Erythroblast (primary cell): Measurements from ENCODE around the gene WDR7.

Experiments used
- DNase-seq, 2 experiments: peaks; one replicate each; lab custom pipeline; 2025; lab: John Stamatoyannopoulos, UW
- GATA1 ChIP-seq: IDR thresholded peaks from 2 replicates; pipeline ENCODE4 v1.6.1; 2011; ENCODE audit warnings: low read depth, mild to moderate bottlenecking, control low read depth, low read length, moderate library complexity
- POLR2A ChIP-seq: IDR thresholded peaks from 2 replicates; pipeline ENCODE4 v1.6.1; 2011; ENCODE audit warnings: mild to moderate bottlenecking, low read length

WDR7 gene

DNA sequence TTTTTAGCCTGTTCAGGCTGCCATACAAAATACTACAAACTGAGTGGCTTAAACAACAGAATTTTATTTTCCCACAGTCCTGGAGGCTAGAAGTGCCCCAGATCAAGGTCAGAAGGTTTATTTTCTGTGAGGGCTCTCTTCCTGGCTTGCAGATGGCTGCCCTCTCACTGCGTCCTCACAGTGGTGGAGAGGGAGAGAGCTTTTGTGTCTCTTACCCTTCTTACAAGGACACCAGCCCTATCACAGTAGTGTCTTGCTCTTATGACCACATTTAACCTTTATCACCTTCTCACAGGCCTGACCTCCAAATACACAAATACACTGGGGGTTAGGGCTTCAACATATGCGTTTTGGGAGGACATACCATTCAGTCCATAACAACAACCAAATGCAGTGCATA is 11.7 kb downstream of the WDR7 start:
- TF ChIP-seq POLR2A (no peak), GATA1 (no peak)
- DNase-seq: peak; percentile 55 to 85

- no peak for DNase-seq
- TF ChIP-seq GATA1 (no peak), POLR2A (no peak)
These were observed 21.2 kb downstream of the WDR7 start for GRCh38 chr18:56672391-56672790.

- DNase-seq: no peak
These were observed 21.8 kb downstream of the WDR7 start for GRCh38 chr18:56672981-56673380.

DNA sequence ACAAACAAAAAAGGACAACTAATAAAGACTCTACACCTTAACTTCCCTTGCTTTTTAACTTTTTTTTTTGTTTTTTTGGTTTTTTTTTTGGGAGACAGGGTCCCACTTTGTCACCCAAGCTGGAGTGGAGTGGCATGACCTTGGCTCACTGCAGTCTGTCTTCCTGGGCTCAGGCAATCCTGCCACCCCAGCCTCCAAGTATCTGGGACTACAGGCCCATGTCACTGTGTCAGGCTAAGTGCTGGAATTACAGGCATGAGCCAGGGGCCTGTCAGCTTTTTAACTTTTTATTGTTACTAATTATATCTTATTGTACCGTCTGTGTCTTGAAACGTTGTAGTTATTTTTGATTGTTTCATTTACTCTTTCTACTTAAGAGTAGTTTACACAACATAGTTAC is 25.5 kb downstream of the WDR7 start:
- TF ChIP-seq GATA1: no peak
- no peak for TF ChIP-seq POLR2A
- DNase-seq: no peak

More at GRCh38 chr18:56672981-56673380, 21.8 kb downstream of the WDR7 start:
- TF ChIP-seq POLR2A (no peak), GATA1 (no peak)

DNA sequence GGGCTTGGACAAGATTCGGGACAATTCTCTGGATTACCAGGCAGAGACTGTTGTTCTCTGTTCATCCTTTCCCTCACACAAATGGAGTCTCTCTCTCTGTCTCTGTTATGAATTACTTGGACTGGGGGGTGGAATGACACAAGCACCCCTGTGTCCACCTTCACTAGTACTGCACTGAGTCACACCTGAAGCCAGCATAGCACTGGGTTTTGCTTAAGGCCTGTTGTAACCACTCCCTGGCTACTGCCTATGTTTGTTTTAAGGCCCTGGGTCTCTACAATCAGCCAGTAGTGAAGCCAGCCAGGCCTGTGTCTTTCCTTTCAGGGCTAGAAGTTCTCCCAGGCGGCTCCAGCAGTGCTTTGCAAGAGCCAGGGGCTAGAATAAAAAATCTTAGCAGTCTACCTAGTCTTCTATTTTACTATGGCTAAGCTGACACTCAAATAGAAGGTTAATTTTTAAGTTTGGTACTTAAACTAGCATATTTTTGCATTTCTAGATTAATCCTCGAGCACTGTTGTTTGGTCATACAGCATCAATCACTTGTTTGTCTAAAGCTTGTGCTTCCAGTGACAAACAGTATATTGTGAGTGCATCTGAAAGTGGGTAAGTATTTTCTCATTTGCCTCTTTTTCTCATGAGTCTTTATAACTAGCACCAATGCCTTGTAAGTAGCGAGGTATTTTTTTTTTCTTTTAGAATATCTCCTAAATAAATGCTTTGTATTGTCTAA is 27.8 kb downstream of the WDR7 start:
- no peak for DNase-seq
- TF ChIP-seq POLR2A (no peak), GATA1 (no peak)

- no peak for TF ChIP-seq GATA1
- no peak for TF ChIP-seq POLR2A
- no peak for DNase-seq
These were observed 33.1 kb downstream of the WDR7 start for GRCh38 chr18:56684277-56684676.

DNA sequence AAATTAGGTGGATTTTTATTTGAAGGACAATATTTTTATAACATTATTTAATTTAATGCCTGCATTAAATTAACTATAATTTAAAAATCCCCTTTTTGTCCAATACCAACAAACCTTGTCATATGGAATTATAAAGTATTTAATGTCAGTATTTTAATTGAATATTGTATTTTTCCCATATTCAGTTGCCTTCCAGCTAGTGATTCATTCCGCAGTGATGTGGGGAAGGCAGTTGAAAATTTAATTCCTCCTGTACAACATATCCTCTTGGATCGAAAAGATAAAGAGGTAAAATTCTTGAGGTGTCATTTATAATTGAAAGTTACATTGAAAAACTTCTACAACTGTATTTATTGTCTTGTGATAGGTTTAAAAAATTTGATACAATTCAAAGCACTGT is 40.4 kb downstream of the WDR7 start:
- DNase-seq: no peak
- TF ChIP-seq POLR2A: no peak
- TF ChIP-seq GATA1: no peak

- DNase-seq: no peak
- TF ChIP-seq GATA1: no peak
- no peak for TF ChIP-seq POLR2A
These were observed 45.8 kb downstream of the WDR7 start for GRCh38 chr18:56696966-56697365.

GRCh38 chr18:56702946-56703345 is 51.8 kb downstream of the WDR7 start:
- DNase-seq: peak; percentile 62 to 76
- TF ChIP-seq GATA1 (no peak), POLR2A (no peak)

DNA sequence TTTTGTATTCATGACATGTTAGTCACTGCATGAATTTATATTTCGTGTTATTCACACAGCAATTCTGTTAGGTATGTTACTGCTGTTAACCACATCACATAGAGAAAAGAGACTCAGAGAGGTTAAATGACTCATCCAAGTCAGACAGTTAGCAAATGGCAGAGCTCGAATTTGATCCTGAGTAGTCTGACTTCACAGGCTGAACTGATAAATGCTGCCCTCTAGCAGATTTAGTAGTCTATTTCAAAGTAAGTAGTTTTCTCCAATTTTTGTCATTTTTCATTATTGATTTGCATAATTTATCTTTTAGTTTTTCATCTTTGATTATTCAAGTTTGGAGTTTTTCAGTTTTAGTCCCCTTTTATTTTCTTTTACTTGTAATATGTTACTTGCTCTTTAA is 58.3 kb downstream of the WDR7 start:
- peak; percentile 70 to 77 for DNase-seq
- TF ChIP-seq GATA1 (no peak), POLR2A (no peak)

GRCh38 chr18:56711708-56712445 is 60.7 kb downstream of the WDR7 start:
- DNase-seq: no peak
- TF ChIP-seq GATA1 (no peak), POLR2A (no peak)

DNA sequence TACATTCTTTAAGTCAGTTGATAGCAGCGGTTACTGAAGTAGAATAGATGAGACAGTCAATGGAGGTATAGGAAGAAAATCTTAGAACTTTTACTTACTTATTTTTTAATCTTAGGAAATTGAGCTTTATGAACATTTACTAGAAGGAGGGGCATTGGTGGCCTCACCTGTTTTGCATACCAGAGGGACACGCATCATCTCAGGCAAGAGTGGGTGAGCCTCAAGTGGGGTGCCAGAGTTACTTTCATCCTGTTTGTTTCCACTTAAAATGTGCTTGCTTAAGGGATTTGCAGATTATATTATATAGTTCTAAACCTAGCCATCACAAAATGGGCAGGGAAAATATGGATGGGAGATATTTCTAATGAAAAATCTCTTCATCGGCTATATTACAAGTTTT is 61.6 kb downstream of the WDR7 start:
- no peak for TF ChIP-seq GATA1
- DNase-seq: no peak

DNA sequence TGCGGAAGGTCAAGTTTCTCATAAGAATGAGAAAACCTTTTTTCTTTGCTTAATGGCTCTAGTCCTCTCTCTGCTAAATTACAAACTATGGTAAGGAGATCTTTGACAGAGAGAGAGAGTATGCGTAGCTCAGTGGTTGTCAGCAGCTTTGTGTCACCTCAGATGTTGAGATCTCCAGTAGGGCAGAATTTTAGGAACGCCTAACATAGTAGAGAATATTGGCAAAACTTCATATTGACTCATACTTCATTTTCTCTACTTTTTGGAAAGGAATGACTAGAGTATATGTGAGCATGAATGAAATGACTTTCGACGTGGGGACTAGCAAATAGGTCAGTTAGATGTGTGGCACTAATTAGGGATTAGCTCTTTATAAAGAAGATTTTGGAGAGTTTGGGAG is 64.0 kb downstream of the WDR7 start:
- DNase-seq: no peak
- TF ChIP-seq GATA1 (no peak), POLR2A (no peak)

- no peak for DNase-seq
- TF ChIP-seq GATA1: no peak
- TF ChIP-seq POLR2A: no peak
These were observed 65.6 kb downstream of the WDR7 start for GRCh38 chr18:56716692-56717146.
